ENCODE data around the gene SLC9A5. TPM values are rescaled to one million over a fixed set of nuclear protein-coding genes. Genes with fewer than 3 reads are reported as not detected.
A peak's percentile ranks its signal among the peaks of the same experiment; 100 is the strongest.

The SLC9A5 gene
- total and polyA plus RNA-seq, 10 donors = 6.0 to 34.1 (median 18.2) TPM

- Histone ChIP-seq H3K4me3 (no peak overlapping the region), H3K9me3 (no peaks in the 10 kb centered on the region), H3K36me3 (peaks cover 0 to 100% (median 78%) of the 10 kb centered on the region in 6 donors), H3K27me3 (replicated peaks in 1 of 7) (no peaks in the 10 kb centered on the region), H3K4me1 (peaks cover 0 to 54% (median 14%) of the 10 kb centered on the region in 6 donors), H3K27ac (no peak overlapping the region)
- no peak for DNase-seq
- peak in 1 of 3 donors; percentile 9 for TF ChIP-seq POLR2AphosphoS5 (IDR thresholded peaks at IDR 0.05)
- no peak for TF ChIP-seq POLR2A (IDR thresholded peaks at IDR 0.05)
- no peak for TF ChIP-seq CTCF (IDR thresholded peaks at IDR 0.05 in 8 of 11, conservative IDR thresholded peaks at IDR 0.05 in 3 of 11)
- WGBS, 5 donors = 93 to 96% (median 94%) methylated on average over 6 to 8 of the region's 8 CpGs; no CpG with 5 or more reads in 1 of the 5 donors
- intact Hi-C loops (cut with DNase I; ENCODE audit: low total_unique reads) = no loop called here
These were observed 48.3 kb upstream of the SLC9A5 start for GRCh38 chr16:67200491-67200890.

GRCh38 chr16:67201411-67202345 lies 47.1 kb upstream of the SLC9A5 start:
- H3K27ac ChIP-seq = no peak overlapping the region
- no peak overlapping the region for H3K4me3 ChIP-seq
- no peaks in the 10 kb centered on the region for H3K27me3 ChIP-seq (replicated peaks in 1 of 7)
- H3K4me1 ChIP-seq = peaks cover 0 to 43% (median 11%) of the 10 kb centered on the region in 6 donors
- peaks cover 0 to 91% (median 66%) of the 10 kb centered on the region in 6 donors for H3K36me3 ChIP-seq
- H3K9me3 ChIP-seq = no peaks in the 10 kb centered on the region
- WGBS, 5 donors = 94 to 97% (median 96%) methylated on average over 27 to 40 of the region's 40 CpGs
- intact Hi-C loops (cut with DNase I; ENCODE audit: low total_unique reads) = no loop called here
- no peak for TF ChIP-seq POLR2A (IDR thresholded peaks at IDR 0.05)
- TF ChIP-seq POLR2AphosphoS5 (IDR thresholded peaks at IDR 0.05) = peak in 2 of 3 donors; percentile 11 to 16
- DNase-seq = no peak

GRCh38 chr16:67202426-67202825 lies 46.4 kb upstream of the SLC9A5 start:
- WGBS, 5 donors = 93 to 100% (median 97%) methylated on average over 1 to 12 of the region's 12 CpGs
- Histone ChIP-seq H3K4me1 (peaks cover 0 to 37% (median 8%) of the 10 kb centered on the region in 6 donors), H3K36me3 (peaks cover 0 to 90% (median 59%) of the 10 kb centered on the region in 6 donors)

GRCh38 chr16:67202956-67203493 lies 45.8 kb upstream of the SLC9A5 start:
- H3K27me3 ChIP-seq (replicated peaks in 1 of 7) = no peaks in the 10 kb centered on the region
- no peak for DNase-seq
- no peaks in the 10 kb centered on the region for H3K9me3 ChIP-seq
- intact Hi-C loops (cut with DNase I; ENCODE audit: low total_unique reads) = no loop called here
- no peak overlapping the region for H3K27ac ChIP-seq
- peaks cover 0 to 90% (median 53%) of the 10 kb centered on the region in 6 donors for H3K36me3 ChIP-seq
- H3K4me1 ChIP-seq = peaks cover 0 to 31% (median 5%) of the 10 kb centered on the region in 6 donors
- 88 to 93% (median 92%) methylated on average over 12 to 23 of the region's 23 CpGs for WGBS, 5 donors
- TF ChIP-seq POLR2A (IDR thresholded peaks at IDR 0.05) (no peak), POLR2AphosphoS5 (IDR thresholded peaks at IDR 0.05) (peak in 1 of 3 donors; percentile 39), CTCF (IDR thresholded peaks at IDR 0.05 in 8 of 11, conservative IDR thresholded peaks at IDR 0.05 in 3 of 11) (no peak)
- H3K4me3 ChIP-seq = no peak overlapping the region

More at GRCh38 chr16:67202426-67202825, 46.4 kb upstream of the SLC9A5 start:
- Histone ChIP-seq H3K27me3 (replicated peaks in 1 of 7) (no peaks in the 10 kb centered on the region), H3K27ac (no peak overlapping the region), H3K9me3 (no peaks in the 10 kb centered on the region), H3K4me3 (no peak overlapping the region)
- DNase-seq = no peak
- intact Hi-C loops (cut with DNase I; ENCODE audit: low total_unique reads) = no loop called here
- no peak for TF ChIP-seq POLR2A (IDR thresholded peaks at IDR 0.05)

GRCh38 chr16:67204076-67204475 lies 44.7 kb upstream of the SLC9A5 start:
- peak in 2 of 3 donors; percentile 16 to 57 for TF ChIP-seq POLR2AphosphoS5 (IDR thresholded peaks at IDR 0.05)
- no peak for TF ChIP-seq POLR2A (IDR thresholded peaks at IDR 0.05)
- no peak for TF ChIP-seq CTCF (IDR thresholded peaks at IDR 0.05 in 8 of 11, conservative IDR thresholded peaks at IDR 0.05 in 3 of 11)
- intact Hi-C loops (cut with DNase I; ENCODE audit: low total_unique reads) = no loop called here
- peaks cover 0 to 20% (median 0%) of the 10 kb centered on the region in 6 donors for H3K4me1 ChIP-seq
- no peak overlapping the region for H3K27ac ChIP-seq
- H3K9me3 ChIP-seq = no peaks in the 10 kb centered on the region
- H3K36me3 ChIP-seq = peaks cover 0 to 79% (median 43%) of the 10 kb centered on the region in 6 donors
- WGBS, 5 donors = 68 to 81% (median 76%) methylated on average over 1 to 4 of the region's 4 CpGs
- DNase-seq = no peak
- H3K27me3 ChIP-seq (replicated peaks in 1 of 7) = no peaks in the 10 kb centered on the region
- H3K4me3 ChIP-seq = no peak overlapping the region
